Amniotic epithelial cell (primary cell): ENCODE measurements around the gene MRGPRE.

ENCODE experiments used
- DNase-seq: peaks from one replicate; pipeline ENCODE4 v3.0.0-alpha.2; 2010; ENCODE audit warnings: low read depth

The MRGPRE gene

DNA sequence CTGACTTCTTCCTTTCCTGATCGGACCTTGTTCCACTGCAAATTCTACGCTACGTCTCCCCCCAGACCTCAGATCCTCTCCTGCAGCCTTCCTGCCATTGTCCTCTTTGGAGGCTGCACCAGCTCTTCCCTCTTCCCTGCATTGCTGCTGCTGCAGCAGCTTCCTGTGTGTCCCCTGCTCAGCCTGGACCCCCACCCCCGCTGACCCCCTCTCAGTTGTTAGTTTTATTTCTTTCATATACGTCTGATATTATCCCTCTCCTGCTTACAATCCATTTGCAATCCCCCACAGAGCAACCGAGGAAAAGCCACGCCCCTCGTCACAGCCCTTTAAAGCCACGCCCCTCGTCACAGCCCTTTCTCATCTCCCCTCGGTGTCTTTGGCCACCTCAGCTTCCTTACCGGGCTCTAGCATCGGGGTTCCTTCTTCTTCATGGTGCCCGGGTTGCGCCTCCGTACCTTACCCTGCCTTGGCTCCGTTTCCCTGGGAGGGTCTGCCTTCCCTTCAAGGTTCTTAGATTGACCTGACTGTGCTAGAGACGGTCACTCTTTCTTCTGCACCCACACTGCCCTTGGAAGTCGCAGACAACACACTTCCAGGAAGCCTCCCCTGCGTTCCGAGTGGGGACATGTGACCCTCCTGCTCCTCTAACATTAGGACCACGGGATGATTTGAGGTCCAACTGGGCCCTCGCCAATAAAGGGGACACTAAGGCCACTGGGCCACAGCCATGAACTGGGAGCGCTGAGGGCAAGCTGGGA is 18.4 kb downstream of the MRGPRE start:
- DNase-seq, result no peak

DNA sequence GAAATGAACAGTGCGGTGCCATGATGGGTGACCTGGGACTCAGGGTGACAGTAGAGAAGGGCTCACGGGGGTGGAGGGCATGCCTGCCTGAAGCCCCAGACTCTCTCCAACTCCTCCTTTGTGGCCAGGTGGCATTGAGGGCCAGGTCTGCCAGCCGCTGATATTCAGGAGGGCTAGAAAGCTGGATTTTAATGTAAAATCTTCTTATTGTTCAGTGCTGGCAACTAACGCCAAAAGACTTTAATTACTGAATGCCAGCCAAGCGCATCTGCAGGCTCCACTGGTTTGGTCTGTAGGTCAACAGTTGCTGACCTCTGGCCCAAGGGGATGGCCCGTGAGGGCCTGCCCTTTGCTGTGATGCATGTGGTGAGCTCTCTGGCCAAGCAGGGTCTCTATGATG is 23.9 kb downstream of the MRGPRE start:
- no peak for DNase-seq

DNA sequence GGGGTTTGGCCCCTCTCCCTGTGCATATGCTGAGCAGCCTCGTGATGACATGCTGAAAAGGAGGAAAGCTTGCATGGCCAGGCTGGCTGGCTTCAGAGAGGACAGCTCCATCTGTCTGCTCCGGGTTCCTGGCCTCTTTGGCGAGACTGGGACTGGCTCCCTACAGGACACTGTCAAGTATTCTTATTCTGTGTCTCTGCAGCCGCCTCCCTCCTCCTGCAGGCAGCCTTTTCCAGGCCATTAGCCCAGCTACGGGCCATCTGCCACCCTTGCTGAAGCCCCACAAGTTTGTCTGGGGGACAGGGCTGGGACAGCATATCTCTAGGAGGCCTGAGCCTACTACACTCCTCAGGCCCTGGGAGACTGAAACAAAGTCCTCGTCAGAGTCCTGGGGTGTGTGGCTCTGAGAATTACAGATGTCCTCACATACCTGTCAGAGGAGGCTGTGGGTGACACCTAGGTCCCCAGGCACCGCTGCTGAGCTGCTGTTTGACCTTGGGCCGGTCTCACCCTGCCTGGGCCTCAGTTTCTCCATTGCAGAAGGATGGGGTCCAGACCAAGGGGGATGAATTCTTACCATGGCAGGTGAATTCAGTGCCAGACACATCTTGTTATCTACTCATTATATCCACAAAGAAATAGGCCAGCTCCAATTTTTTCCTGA is 24.6 kb downstream of the MRGPRE start:
- no peak for DNase-seq

DNA sequence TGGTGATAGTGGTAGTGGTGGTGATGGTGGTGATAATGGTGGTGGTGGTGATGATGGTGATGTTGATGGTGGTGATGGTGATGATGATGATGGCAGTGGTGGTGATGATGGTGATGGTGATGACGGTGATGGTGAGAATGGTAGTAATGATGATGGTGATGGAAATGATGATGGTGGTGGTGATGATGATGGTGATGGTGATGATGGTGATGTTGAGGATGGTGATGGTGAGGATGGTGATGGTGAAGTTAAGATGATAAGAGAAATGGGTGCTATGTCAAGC is 25.4 kb downstream of the MRGPRE start:
- DNase-seq, result no peak

DNA sequence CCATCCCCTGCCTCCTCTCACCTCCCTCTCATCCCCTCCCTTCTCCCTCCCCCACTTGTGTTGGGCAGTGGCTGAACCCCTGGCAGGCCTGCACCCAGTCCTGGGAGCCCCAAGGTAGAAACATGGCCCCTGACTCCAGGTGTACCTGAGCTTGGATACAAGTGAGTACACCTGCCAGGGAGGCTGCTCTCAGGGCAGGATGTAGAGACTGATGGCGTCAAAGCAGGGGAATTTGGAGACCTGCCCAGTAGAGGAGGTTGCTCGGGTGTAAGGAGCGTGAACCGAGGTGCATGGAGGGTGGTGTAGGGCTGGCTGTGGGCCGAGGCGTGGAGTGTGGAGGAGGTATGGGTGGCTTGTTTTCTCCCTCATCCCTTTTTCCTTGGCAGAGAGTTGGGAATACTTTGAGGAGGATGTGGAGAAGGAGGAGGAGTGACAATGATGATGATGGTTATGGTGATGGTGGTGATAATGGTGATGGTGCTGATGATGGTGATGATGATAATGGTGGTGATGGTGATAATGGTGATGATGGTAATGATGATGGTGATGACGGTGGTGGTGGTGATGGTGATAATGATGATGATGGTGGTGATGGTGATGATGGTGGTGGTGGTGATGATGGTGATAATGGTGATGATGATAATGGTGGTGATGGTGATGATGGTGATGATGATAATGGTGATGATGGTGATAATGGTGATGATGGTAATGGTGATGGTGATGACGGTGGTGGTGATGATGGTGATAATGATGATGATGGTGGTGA is 25.9 kb downstream of the MRGPRE start:
- DNase-seq, result no peak

DNA sequence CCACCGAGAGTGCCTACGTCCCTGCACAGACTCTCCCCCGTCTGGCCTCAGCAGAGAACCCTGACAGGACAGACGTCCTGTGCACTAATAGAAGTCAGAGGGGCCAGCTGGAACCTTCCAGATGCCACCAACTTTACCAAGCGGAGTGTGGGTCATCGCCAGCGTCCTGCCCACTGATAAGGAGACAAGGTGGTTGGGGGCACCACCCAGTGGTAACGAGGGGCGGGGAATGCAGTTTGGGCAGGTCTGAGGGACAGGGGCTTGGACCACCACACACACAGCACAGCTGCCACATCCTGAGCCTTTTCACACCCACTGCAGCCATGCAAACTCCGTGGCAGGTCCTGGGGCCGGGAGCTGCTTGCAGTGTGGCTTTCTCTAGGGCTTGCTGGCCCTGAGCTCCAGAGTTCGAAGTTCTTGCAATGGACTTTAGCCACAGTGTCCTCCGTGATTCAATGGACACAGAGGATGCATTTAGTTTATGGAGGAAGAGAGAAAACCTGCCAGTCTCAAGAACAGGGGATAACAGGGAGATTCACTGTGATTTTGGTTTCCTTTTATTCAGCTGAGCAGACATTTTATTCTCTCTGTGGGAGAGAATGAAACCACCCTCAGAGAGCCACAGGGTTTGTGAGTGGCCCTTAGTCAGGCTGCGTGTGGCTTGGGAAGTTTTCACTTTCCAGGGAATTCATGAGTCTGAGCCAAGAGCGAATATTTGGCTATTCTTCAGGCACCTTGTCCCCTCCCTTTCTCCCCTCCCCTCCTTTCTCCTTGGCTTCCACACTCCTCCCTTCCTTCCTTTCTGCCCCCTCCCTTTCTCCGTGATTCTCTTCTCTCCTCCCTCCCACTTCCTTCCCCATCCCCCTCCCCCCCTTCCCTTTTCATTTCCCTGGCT is 26.7 kb downstream of the MRGPRE start:
- DNase-seq, result no peak

DNA sequence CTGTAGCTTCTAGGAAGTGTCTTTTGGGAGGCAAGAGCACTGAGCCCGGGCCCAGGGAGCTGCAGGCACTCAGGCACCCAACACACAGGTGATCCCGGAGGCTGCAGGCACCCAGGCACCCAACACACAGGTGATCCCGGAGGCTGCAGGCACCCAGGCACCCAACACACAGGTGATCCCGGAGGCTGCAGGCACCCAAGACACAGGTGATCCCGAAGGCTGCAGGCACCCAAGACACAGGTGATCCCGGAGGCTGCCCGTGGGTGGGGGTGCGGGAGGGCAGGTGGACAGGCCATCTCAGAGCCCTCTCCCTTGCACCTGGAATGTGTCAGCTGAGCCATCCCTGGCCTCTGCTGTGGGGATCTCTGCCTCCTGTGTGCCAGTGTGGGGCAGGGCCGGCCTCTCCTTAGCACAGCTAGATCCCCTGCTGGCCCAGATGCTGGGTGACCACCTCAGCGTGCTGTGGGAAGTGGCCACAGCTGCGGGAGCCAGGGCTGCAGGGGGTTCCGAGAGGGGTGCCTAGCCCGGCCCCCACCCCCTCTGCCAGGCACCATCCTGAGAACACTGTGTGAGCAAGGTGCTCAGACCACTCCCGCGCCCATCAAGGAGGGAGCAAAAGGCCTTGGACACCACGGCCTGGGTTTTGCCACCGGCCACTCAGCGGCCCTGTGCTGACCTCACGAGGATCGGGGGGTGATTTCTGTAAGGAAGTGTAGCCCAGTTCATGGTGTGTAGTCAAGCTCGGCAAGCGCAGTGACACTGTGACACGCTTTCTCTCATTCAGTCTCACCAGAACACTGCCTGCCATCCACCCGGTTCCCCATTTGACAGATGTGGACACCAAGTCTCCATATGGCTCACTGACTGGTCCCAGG is 27.8 kb downstream of the MRGPRE start:
- no peak for DNase-seq

DNA sequence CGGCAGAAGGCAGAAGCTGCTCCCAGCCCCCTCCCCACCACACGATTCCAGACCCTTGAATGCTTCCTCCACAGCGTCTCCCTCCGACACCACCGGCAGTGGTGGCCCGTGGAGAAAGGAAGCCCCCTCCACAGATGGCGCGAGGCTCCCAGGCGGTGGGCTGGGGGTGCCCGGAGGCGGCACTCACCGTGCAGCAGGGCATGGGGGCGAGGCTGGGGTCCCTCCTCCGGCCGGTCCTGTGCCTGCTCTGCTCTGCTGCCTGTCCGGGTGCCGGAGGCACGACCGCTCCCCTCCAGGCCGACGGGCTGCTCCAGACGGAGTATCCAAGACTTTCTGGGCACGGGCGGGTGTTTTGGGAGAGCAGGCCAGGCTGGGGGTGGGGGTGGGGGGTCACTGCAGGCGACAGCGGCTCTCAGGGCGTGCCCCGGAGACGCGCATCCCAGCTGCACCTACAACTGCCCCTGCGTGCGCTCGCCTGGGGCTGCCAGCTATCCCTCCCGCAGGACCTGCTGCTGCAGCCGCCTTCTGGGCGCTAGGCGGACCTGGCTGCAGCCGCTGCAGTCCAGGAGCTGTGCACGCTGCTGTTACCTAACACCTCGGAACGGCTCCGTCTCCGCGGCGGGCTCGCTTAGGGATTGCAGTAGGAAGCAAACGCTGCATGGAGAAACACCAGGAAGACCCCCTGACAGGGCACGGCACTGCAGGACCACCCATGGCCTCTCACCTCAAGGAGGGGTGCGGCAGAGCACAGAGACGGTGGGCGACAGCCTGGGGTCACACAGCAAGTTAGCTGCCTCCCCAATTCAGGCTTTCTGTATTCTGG is 28.8 kb downstream of the MRGPRE start:
- DNase-seq, result peak; percentile 6

DNA sequence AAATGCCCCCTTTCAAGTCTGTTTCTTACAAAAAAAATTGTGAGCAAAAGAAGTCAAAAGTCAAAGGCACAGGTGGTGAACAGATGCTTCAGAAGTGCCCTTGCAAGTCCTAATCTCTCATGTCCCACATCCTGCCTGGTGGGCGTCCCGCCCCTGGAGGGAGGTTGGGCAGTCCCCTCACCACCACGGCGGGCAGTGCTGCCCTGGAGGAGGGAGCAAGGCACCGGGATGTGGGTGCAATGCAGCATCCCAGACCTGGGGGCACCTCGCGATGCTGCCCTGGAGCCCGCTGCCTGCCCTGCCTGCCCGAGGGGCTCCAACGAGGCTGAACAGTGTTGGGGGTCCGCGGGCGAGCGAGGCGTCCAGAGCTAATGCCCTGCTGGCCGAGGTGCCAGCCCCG is 29.5 kb downstream of the MRGPRE start:
- no peak for DNase-seq

DNA sequence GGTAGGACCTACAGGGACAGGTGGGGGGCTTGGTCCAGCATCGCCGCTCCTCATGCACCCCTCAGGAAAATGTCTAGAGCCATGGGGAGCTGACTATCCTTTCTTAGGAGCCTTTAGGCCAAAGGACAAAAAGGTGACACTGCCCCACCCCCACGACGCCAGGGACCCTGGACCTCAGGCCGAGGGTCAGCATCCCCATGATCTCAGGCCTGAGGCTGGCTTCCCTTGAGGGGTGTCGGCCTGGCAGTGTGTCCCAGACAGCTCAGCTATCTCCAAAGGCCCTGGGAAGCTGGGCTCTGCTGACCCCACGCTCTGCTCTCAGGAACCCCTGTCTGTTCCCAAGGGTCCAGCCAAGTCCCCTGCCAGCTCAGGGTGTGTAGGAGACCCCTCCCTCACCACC is 29.9 kb downstream of the MRGPRE start:
- no peak for DNase-seq

DNA sequence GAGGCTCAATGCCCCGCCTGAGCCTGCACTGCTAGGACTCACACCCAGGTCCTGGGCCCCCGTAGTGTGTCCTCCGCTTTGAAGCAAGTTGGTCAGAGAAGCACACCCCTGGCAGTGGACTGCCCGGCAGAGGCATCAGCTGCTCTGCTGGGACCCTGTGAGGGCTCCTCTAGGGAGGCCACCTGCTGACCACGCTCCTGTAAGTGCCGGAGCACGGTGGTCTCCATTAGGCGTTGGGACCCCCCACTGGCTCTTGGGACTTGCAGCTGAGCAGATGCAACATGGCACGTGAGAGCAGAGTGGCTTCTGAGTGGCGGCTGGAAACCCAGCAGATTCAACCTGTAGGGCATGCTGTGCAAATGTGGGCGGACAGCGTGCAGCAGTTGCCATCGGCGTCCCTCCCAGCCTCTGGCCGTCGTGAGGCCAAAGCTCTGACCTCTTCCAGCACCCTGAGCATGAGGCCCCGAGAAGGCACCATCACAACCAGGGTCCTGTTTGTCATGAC is 30.5 kb downstream of the MRGPRE start:
- no peak for DNase-seq

DNA sequence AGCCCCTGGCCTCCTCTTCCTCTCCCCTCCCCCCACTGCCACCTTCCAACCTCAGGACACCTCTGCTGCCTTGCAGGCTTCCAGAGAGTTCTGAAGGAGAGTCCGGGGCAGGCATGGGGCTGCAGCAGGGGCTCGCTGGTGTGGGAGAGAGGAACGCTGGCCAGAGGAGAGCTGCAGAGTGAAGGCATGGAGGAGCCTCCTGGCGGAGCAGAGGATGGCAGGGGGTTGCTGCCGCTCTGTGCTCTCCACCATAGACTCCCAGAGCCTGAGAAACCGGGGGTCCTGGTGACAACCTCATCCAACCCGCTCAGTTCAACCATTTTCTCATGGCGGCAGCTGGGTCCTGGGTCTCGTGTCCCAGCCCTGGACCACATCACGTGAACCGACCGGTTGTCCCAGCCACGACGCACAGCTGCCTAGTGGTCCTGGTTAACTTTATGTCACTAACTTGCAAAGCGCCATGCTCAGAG is 31.1 kb downstream of the MRGPRE start:
- DNase-seq, result no peak

DNA sequence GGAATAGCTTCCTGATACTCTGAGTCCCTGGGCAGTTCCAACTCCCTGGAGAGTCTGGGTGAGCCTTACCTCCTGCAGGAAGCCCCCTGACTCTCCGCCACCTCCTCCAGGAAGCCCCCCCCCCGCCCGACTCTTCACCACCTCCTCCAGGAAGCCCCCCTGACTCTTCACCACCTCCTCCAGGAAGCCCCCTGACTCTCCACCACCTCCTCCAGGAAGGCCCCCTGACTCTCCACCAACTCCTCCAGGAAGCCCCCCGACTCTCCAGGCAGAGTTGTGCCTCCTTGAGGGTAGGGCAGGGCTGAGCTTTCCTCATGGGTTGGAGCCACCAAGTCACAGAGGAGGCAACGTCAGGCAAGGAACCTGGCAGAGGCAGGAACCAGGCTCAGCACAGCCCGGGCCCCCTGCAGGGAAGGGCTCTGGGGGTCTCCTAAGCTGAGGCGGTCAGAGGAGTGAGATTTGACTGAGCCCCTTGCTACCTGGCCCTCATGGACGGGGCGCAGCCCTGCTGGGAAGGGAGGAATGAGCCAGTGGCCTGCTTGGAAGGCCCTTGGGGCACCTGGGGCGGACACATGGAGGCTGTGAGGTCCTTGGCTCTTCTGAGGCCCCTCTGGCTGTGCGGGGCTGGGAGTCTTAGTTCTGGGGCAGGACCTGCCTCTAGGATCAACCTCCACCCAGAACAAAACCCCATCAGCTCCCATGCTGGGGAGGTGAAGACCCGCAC is 31.7 kb downstream of the MRGPRE start:
- no peak for DNase-seq

DNA sequence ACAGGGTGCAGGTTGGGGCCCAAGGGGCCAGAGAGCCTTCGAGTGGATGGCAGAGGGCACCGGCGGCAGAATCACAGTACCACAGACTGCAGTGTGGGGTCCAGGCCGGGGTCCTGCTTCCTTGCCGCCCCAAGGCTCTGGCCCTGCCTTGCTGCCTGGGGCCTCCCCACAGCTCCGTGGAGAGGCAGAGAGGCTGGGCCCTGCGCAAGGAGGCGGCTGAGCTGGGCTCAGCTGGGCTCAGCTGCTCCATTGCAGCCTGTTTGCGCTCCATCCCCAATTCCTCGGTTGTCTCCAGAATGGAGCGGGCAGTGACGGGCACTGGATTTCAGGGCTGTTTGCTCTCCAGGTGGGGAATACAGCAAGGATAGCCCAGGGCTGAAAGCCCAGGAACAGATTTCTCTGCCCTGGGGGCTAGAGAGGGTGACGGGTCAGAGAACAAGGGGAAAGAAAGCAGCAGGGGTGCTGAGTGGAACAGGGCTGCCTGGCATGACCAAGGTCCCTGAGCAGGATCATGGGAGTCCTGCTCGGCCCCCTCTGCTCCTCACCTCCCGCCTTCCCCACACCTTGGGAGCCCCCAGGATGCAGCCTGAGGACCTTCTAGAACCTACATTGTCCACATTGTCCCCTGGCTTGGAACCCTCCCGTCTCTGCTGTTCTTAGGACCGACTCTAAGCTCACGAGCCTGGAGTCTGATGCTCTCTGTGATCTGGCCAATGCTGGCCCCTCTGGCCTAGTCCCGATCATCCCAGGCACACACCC is 32.5 kb downstream of the MRGPRE start:
- DNase-seq, result no peak

DNA sequence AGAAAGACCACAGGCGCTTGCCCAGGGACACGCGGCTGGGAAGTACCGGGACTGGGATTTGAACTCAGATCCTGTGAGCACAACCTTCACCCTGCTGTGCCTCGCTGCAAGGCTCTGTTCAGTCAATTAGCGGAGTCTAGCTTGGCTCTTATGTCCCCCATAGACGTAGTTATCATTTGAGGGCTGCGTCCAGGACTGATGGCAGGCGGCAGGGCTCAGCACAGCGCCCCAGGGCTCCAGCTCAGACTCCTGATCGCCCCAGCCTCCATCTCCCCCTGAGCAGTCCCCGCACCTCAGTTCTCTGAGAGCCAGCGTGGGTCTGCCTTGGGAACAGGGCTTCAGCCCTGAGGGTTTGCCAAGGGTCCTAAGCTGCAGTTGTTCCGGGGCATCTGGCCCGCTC is 33.4 kb downstream of the MRGPRE start:
- DNase-seq, result no peak

DNA sequence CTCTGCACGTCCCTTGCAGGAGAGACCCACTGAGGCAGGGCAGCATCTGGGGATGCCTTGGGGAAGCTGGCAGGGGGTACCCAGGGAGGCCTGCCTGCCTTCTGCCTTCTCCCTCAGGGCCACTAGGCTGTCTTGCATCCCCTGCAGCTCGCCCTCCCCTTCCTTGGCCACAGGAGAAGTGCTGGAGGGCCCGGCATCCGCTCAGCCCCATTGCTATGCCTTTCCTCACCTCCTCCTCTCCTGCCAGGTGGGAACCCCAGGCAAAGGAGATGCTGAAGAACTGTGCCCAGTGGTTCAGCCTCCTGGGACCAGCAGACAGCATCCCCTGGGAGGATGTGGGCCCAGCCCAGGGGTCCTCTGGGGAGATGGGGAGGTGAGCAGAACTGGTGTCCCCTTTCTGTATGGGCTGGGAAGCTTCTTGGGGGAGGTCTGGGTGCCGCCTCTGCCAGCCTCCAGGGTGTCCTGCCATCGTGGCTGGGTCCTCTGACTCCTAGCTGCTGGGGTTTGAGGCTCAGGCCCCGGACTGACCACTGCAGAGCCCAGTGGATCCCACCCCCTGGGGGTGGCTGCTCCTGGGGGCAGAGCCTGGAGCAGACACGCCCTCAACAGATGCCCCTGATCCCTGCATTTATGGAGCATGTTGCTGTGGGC is 34.2 kb downstream of the MRGPRE start:
- DNase-seq, result no peak

DNA sequence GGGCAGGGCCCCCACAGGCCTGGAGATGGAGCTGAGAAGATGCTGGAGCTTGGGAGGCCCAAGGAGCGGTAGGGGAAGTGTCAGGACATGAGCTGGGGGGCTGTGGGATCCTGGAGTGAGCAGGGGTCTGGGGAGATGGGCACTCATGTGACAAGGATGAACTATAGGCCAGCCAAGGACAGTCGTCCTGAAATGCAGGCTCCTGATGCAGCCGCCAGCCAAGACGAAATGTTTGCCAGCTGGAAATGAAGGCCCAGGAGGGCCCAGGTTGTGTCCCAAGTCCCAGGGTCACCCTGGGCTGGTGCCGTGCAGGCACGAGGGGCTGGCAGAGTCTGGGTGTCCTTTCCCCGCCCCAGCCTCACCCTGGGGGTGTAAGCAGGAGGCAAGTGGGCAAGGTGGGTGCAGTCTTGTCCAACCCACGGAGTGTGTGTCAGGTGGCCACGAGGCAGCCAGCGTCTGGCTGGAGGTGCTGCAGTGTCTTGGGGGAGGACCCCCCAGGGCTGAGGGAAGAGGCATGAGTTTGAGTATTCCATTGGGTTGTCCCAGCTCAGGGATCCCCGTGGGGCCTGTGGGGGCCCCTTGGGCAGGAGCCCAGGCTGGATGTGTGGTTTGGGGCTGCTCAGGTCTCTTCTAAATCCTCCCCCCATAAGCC is 35.0 kb downstream of the MRGPRE start:
- DNase-seq, result no peak
